ENCODE data around the gene CHCHD5.
A peak's percentile ranks its signal among the peaks of the same experiment; 100 is the strongest.

CHCHD5 gene

GRCh38 chr2:112584891-112585250 is 462 bp downstream of the CHCHD5 start:
- TF ChIP-seq CTCF (IDR thresholded peaks at IDR 0.05; ENCODE audit: unreplicated experiment in 3 of 3), result no peak
- Mint-ChIP-seq H3K9me3 (no peaks in the 10 kb centered on the region), H3K4me3 (peak overlapping the region; percentile 93 to 98 (median 93)), H3K27me3 (ENCODE audit: low read depth) (no peaks in the 10 kb centered on the region), H3K36me3 (ENCODE audit: low read depth) (peaks cover 17% of the 10 kb centered on the region), H3K4me1 (peaks cover 37% of the 10 kb centered on the region), H3K27ac (peak overlapping the region; percentile 98 to 99 (median 98))

GRCh38 chr2:112585400-112585799 is 991 bp downstream of the CHCHD5 start:
- H3K4me3 Mint-ChIP-seq, result peak overlapping the region; percentile 93 to 98 (median 93)
- H3K36me3 Mint-ChIP-seq (ENCODE audit: low read depth), result peaks cover 21% of the 10 kb centered on the region
- no peaks in the 10 kb centered on the region for H3K27me3 Mint-ChIP-seq (ENCODE audit: low read depth)
- TF ChIP-seq CTCF (IDR thresholded peaks at IDR 0.05; ENCODE audit: unreplicated experiment in 3 of 3), result no peak
- H3K27ac Mint-ChIP-seq, result peak overlapping the region; percentile 98 to 99 (median 98)
- peaks cover 37% of the 10 kb centered on the region for H3K4me1 Mint-ChIP-seq
- H3K9me3 Mint-ChIP-seq, result no peaks in the 10 kb centered on the region

- Mint-ChIP-seq H3K4me3 (peak overlapping the region; percentile 72 to 76 (median 73)), H3K36me3 (ENCODE audit: low read depth) (peaks cover 23% of the 10 kb centered on the region), H3K27me3 (ENCODE audit: low read depth) (no peaks in the 10 kb centered on the region), H3K4me1 (peaks cover 38% of the 10 kb centered on the region), H3K9me3 (no peaks in the 10 kb centered on the region), H3K27ac (peak overlapping the region in 2 of 3 experiments; percentile 39 to 71)
- TF ChIP-seq CTCF (IDR thresholded peaks at IDR 0.05; ENCODE audit: unreplicated experiment in 3 of 3), result no peak
Measured at GRCh38 chr2:112585873-112586464, 1.6 kb downstream of the CHCHD5 start.

GRCh38 chr2:112588611-112589045 is 4.2 kb downstream of the CHCHD5 start:
- Mint-ChIP-seq H3K4me3 (peak overlapping the region in 2 of 3 experiments; percentile 37 to 73), H3K36me3 (ENCODE audit: low read depth) (peaks cover 30% of the 10 kb centered on the region), H3K27ac (peak overlapping the region in 1 of 3 experiments; percentile 32), H3K9me3 (no peaks in the 10 kb centered on the region), H3K4me1 (peaks cover 38% of the 10 kb centered on the region), H3K27me3 (ENCODE audit: low read depth) (no peaks in the 10 kb centered on the region)
- TF ChIP-seq CTCF (IDR thresholded peaks at IDR 0.05; ENCODE audit: unreplicated experiment in 3 of 3), result no peak

- no peak overlapping the region for H3K27ac Mint-ChIP-seq
- no peak overlapping the region for H3K4me3 Mint-ChIP-seq
- H3K4me1 Mint-ChIP-seq, result peaks cover 19% of the 10 kb centered on the region
- H3K9me3 Mint-ChIP-seq, result no peaks in the 10 kb centered on the region
- no peak for TF ChIP-seq CTCF (IDR thresholded peaks at IDR 0.05; ENCODE audit: unreplicated experiment in 3 of 3)
- H3K27me3 Mint-ChIP-seq (ENCODE audit: low read depth), result no peaks in the 10 kb centered on the region
- H3K36me3 Mint-ChIP-seq (ENCODE audit: low read depth), result peaks cover 33% of the 10 kb centered on the region
Measured at GRCh38 chr2:112591413-112591812, 7.0 kb downstream of the CHCHD5 start.

GRCh38 chr2:112593736-112594135 is 9.3 kb downstream of the CHCHD5 start:
- Mint-ChIP-seq H3K27ac (no peak overlapping the region), H3K4me3 (no peak overlapping the region), H3K4me1 (peaks cover 4% of the 10 kb centered on the region), H3K36me3 (ENCODE audit: low read depth) (peaks cover 17% of the 10 kb centered on the region), H3K27me3 (ENCODE audit: low read depth) (no peaks in the 10 kb centered on the region), H3K9me3 (no peaks in the 10 kb centered on the region)
- TF ChIP-seq CTCF (IDR thresholded peaks at IDR 0.05; ENCODE audit: unreplicated experiment in 3 of 3), result no peak

All from nephron (organoid).